ENCODE results near the gene HIKESHI. TPM values are rescaled to one million over a fixed set of nuclear protein-coding genes. Genes with fewer than 3 reads are reported as not detected.

The HIKESHI gene
- total RNA-seq, 1 experiment from 2014 or later, result 38.2 TPM

GRCh38 chr11:86346513-86346912, 44.5 kb downstream of the HIKESHI start:
- no peak overlapping the region for H3K27ac ChIP-seq (ENCODE audit: low read depth, low read length)
- ChIA-PET RAD21 (ENCODE audit: low non-redundant PET in 1 of 2, low total read pairs in 2 of 2, uncharacterized antibody in 2 of 2, unreplicated experiment in 2 of 2) (no interaction called here), CTCF (interaction anchor here (1.0 kb wide), 1 partner anchor 14 kb away, joined by 3 read pairs; no protein-coding TSS in a partner anchor), POLR2A (no interaction called here)
- intact Hi-C loops (cut with micrococcal nuclease), result no loop called here
- H3K9me2 ChIP-seq (ENCODE audit: insufficient read depth), result no peaks in the 10 kb centered on the region
- H3K9me3 ChIP-seq (ENCODE audit: control insufficient read depth in 1 of 2, insufficient read depth in 1 of 2, low read depth in 1 of 2, low read length in 2 of 2), result no peaks in the 10 kb centered on the region
- H3K36me3 ChIP-seq (ENCODE audit: control insufficient read depth in 1 of 2, insufficient read depth in 2 of 2, low read length in 2 of 2), result no peaks in the 10 kb centered on the region
- H4K20me1 ChIP-seq (ENCODE audit: insufficient read depth), result no peaks in the 10 kb centered on the region
- H3K4me1 ChIP-seq (ENCODE audit: control insufficient read depth in 1 of 2, insufficient read depth in 2 of 2, low read length in 2 of 2), result no peaks in the 10 kb centered on the region
- no peak overlapping the region for H3K4me3 ChIP-seq (replicated peaks in 1 of 2; ENCODE audit: low read depth in 1 of 2, low read length in 2 of 2)
- H2AFZ ChIP-seq (ENCODE audit: low read depth, low read length, poor library complexity, severe bottlenecking), result no peak overlapping the region
- no peak for ATAC-seq
- no peak overlapping the region for H3K9ac ChIP-seq (ENCODE audit: low read length)
- no peaks in the 10 kb centered on the region for H3K27me3 ChIP-seq (ENCODE audit: insufficient read depth, low read length)
- H3K79me2 ChIP-seq (ENCODE audit: insufficient read depth, low read length), result peaks cover 15% of the 10 kb centered on the region
- H3K4me2 ChIP-seq (ENCODE audit: low read length), result no peak overlapping the region
- no peak for DNase-seq (ENCODE audit: low read depth, low spot score)
- no TSS peak for BruUV-seq (replicated peaks)
- TF ChIP-seq EZH2 (IDR thresholded peaks at IDR 0.05) (no peak), RAD21 (IDR thresholded peaks at IDR 0.05; ENCODE audit: low read depth) (no peak), REST (IDR thresholded peaks at IDR 0.05; ENCODE audit: low read depth) (no peak), TCF7L2 (IDR thresholded peaks at IDR 0.05; ENCODE audit: borderline replicate concordance, extremely low read depth, insufficient read depth, insufficient read length) (no peak), ZFX (IDR thresholded peaks at IDR 0.05) (no peak), CBX3 (IDR thresholded peaks at IDR 0.05; ENCODE audit: low read depth) (no peak), POLR2AphosphoS5 (IDR thresholded peaks at IDR 0.05; ENCODE audit: low read depth, low read length) (no peak), POLR2A (IDR thresholded peaks at IDR 0.05; ENCODE audit: borderline replicate concordance, extremely low read depth, insufficient read depth, insufficient read length) (no peak), SRF (IDR thresholded peaks at IDR 0.05; ENCODE audit: low read depth) (no peak), ELF1 (IDR thresholded peaks at IDR 0.05; ENCODE audit: borderline replicate concordance, low read depth) (no peak), FOSL1 (IDR thresholded peaks at IDR 0.05; ENCODE audit: low read depth) (no peak), YY1 (IDR thresholded peaks at IDR 0.05; ENCODE audit: extremely low read depth, insufficient replicate concordance, low read depth, low read length) (no peak), SP1 (IDR thresholded peaks at IDR 0.05; ENCODE audit: low read depth) (no peak), ATF3 (IDR thresholded peaks at IDR 0.05) (no peak), JUND (IDR thresholded peaks at IDR 0.05) (no peak), EZH2phosphoT487 (IDR thresholded peaks at IDR 0.05; ENCODE audit: borderline replicate concordance) (no peak), EGR1 (IDR thresholded peaks at IDR 0.05; ENCODE audit: low read depth) (no peak), SIN3A (IDR thresholded peaks at IDR 0.05; ENCODE audit: low read depth) (no peak), CTCF (IDR thresholded peaks at IDR 0.05 in 2 of 3, conservative IDR thresholded peaks at IDR 0.05 in 1 of 3; ENCODE audit: borderline replicate concordance in 1 of 3, insufficient read depth in 1 of 3, low read depth in 2 of 3, low read length in 2 of 3) (no peak), MAX (IDR thresholded peaks at IDR 0.05) (no peak)
